Activated CD8-positive, alpha-beta T cell treated with anti-CD3 and anti-CD28 coated beads, Interleukin-2, amount 10 ng/mL, durations not matched to agents 7 days and 5 days (primary cell): ENCODE results near the gene GRID1. TPM values are rescaled to one million over a fixed set of nuclear protein-coding genes. Genes with fewer than 3 reads are reported as not detected.

Experiments used
- ATAC-seq: fragments of 150-1000 bp; cut with Tn5 transposase; one replicate; pipeline ENCODE4 v1.10.0; 2021; ENCODE audit warnings: moderate library complexity
- CTCF ChIA-PET: fragments of 350-600 bp; sonication (Branson Sonifier 250); formaldehyde crosslinking; loops from one replicate; lab custom pipeline; 2021; ENCODE audit warnings: antibody characterized with exemption; lab: Charles Lee
- POLR2A ChIA-PET: fragments of 350-600 bp; sonication (Branson Sonifier 250); formaldehyde crosslinking; loops from one replicate; lab custom pipeline; 2021; ENCODE audit warnings: antibody characterized with exemption; lab: Charles Lee
- DNase-seq: peaks from one replicate; pipeline ENCODE4 v3.0.0-alpha.2; 2020
- H3K27ac Mint-ChIP-seq: one replicate; pipeline ENCODE4 v1.8.0; 2021; ENCODE audit warnings: mild to moderate bottlenecking, mixed read lengths
- H3K27me3 Mint-ChIP-seq: one replicate; pipeline ENCODE4 v1.8.0; 2021; ENCODE audit warnings: low read depth, mixed read lengths
- H3K36me3 Mint-ChIP-seq: one replicate; pipeline ENCODE4 v1.8.0; 2021; ENCODE audit warnings: low read depth, mixed read lengths
- H3K4me1 Mint-ChIP-seq: one replicate; pipeline ENCODE4 v1.8.0; 2021; ENCODE audit warnings: low read depth, mixed read lengths
- H3K4me3 Mint-ChIP-seq: one replicate; pipeline ENCODE4 v1.8.0; 2021; ENCODE audit warnings: mild to moderate bottlenecking, mixed read lengths
- H3K9me3 Mint-ChIP-seq: one replicate; pipeline ENCODE4 v1.8.0; 2022; ENCODE audit warnings: mixed read lengths; ENCODE audit not compliant: insufficient read depth
- total RNA-seq, 2 experiments: library from RNA; stranded (reverse); gene quantifications; one replicate each; pipeline ENCODE4 v1.2.3, GENCODE V29; 2021

GRID1 gene
- total RNA-seq, 2 experiments from 2014 or later: not detected

DNA sequence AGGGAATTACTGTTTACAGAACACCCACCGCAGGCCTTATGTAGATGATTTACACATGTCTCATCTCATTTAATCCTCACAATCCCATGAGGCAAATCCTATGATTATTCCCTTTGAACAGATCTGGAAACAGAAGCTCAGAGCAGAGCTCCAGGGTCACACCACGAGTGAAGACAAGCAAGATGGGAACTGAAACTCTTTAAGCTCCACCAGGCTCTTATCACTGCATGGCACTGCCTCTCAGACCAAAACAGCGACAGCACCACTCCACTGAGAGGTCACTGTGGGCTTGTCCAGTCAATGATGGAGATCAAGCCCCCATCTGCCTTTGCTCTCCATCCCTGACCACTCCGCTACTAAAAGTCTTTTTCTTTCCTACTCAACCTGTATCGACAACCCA lies 5.9 kb downstream of the GRID1 start:
- no peak overlapping the region for H3K4me3 Mint-ChIP-seq
- H3K27me3 Mint-ChIP-seq: peaks cover 48% of the 10 kb centered on the region
- no peak overlapping the region for H3K27ac Mint-ChIP-seq
- ChIA-PET CTCF (no interaction called here), POLR2A (no interaction called here)
- H3K36me3 Mint-ChIP-seq: peaks cover 2% of the 10 kb centered on the region
- no peak for DNase-seq
- no peaks in the 10 kb centered on the region for H3K9me3 Mint-ChIP-seq
- no peak for ATAC-seq
- H3K4me1 Mint-ChIP-seq: peaks cover 7% of the 10 kb centered on the region

DNA sequence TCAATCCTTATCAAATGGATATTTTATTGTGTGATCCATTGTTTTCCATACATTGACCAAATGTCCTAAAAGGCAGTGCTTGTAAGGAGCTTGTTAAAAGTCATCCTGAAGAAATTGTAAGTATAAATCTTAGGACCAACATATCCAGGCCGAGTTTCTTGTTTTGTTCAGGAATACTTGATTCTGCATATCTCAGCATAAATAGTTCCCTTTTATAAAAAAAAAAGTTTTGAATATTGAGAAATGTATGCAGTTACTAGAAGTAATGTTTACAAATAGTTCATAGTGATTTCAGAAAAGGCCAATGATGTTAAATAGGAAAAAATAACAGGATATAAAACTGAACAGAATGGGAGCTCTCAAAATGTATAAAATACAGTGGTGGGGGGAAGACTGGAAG lies 6.6 kb downstream of the GRID1 start:
- ATAC-seq: no peak
- Mint-ChIP-seq H3K9me3 (no peaks in the 10 kb centered on the region), H3K4me3 (no peak overlapping the region), H3K27me3 (peaks cover 41% of the 10 kb centered on the region), H3K36me3 (no peaks in the 10 kb centered on the region), H3K27ac (no peak overlapping the region), H3K4me1 (peaks cover 2% of the 10 kb centered on the region)
- CTCF ChIA-PET: interaction anchor here (0.8 kb wide), 1 partner anchor 15 kb away, joined by 3 read pairs; no protein-coding TSS in a partner anchor
- DNase-seq: no peak
- POLR2A ChIA-PET: no interaction called here

GRCh38 chr10:86359111-86359510 lies 7.5 kb downstream of the GRID1 start:
- ChIA-PET POLR2A (no interaction called here), CTCF (interaction anchor here (0.8 kb wide), 1 partner anchor 14 kb away, joined by 3 read pairs; no protein-coding TSS in a partner anchor)
- ATAC-seq: no peak
- no peak overlapping the region for H3K27ac Mint-ChIP-seq
- H3K4me1 Mint-ChIP-seq: peaks cover 2% of the 10 kb centered on the region
- no peaks in the 10 kb centered on the region for H3K36me3 Mint-ChIP-seq
- no peak for DNase-seq
- H3K9me3 Mint-ChIP-seq: no peaks in the 10 kb centered on the region
- H3K4me3 Mint-ChIP-seq: no peak overlapping the region
- peaks cover 34% of the 10 kb centered on the region for H3K27me3 Mint-ChIP-seq

DNA sequence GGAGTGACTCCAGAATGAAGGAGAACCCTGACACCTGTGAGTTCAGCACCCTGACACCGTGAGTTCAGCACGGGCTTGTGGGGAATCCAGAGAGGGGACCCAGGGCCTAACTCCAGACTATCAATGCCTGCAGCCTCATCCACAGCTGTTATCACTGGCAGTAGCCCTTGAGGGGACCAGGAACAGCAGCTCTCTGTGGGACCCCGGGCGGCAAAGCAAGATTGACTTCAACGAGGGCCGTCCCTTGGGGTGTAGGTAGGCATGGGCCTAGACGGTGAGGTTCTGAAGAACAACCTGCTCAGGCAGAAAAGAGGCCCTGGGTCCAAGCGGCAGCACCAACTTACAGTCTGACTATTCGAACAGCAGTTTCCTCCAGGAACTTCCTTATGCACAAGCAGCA lies 8.9 kb downstream of the GRID1 start:
- ChIA-PET POLR2A (no interaction called here), CTCF (no interaction called here)
- DNase-seq: no peak
- Mint-ChIP-seq H3K9me3 (no peaks in the 10 kb centered on the region), H3K27me3 (peaks cover 25% of the 10 kb centered on the region), H3K4me1 (no peaks in the 10 kb centered on the region), H3K4me3 (no peak overlapping the region), H3K27ac (no peak overlapping the region), H3K36me3 (no peaks in the 10 kb centered on the region)
- ATAC-seq: no peak

DNA sequence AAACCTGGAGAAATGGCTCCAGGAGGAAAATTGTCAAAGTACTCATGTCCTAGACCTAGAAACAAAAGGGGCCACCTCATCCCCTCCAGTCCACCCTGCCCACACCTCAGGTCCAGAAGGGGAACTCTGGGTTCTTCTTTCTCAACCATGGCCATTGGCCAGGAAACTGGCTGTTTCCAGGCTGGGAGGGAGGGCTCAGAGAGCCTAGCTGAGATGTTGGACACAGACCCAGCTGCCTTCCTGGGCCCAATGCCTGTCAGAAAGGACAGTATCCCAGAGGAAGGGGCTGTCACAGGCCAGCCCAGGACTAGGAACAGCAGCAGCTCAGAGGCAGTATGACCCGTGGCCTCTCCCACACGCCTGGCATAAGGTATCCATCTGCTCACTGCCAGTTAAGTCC lies 9.6 kb downstream of the GRID1 start:
- no peaks in the 10 kb centered on the region for H3K9me3 Mint-ChIP-seq
- ATAC-seq: no peak
- no peak overlapping the region for H3K27ac Mint-ChIP-seq
- POLR2A ChIA-PET: no interaction called here
- CTCF ChIA-PET: no interaction called here
- H3K4me1 Mint-ChIP-seq: no peaks in the 10 kb centered on the region
- no peaks in the 10 kb centered on the region for H3K36me3 Mint-ChIP-seq
- no peak overlapping the region for H3K4me3 Mint-ChIP-seq
- no peak for DNase-seq
- H3K27me3 Mint-ChIP-seq: peaks cover 19% of the 10 kb centered on the region

DNA sequence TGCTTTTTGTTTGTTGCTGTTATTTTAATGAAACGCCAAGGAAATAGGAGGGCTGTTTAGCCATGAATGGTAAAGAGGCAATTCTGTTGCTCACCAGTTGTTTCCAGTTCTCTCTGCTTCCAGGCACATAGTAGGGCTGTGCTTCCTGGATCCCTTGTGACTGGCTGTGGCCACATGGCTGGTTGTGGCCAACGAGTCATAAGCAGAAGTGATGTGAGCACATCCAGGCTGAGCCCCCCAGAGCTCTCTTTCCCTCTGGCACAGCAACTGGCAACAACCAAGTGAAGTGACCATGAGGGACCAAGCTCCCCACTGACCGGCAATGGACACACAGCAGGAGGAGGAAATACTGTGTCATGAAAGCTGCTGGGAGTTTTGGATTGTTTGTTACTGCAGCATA lies 10.3 kb downstream of the GRID1 start:
- Mint-ChIP-seq H3K4me1 (no peaks in the 10 kb centered on the region), H3K4me3 (no peak overlapping the region), H3K36me3 (no peaks in the 10 kb centered on the region), H3K27me3 (peaks cover 15% of the 10 kb centered on the region), H3K9me3 (no peaks in the 10 kb centered on the region), H3K27ac (no peak overlapping the region)
- ATAC-seq (no peak), DNase-seq (no peak)
- ChIA-PET POLR2A (no interaction called here), CTCF (no interaction called here)

DNA sequence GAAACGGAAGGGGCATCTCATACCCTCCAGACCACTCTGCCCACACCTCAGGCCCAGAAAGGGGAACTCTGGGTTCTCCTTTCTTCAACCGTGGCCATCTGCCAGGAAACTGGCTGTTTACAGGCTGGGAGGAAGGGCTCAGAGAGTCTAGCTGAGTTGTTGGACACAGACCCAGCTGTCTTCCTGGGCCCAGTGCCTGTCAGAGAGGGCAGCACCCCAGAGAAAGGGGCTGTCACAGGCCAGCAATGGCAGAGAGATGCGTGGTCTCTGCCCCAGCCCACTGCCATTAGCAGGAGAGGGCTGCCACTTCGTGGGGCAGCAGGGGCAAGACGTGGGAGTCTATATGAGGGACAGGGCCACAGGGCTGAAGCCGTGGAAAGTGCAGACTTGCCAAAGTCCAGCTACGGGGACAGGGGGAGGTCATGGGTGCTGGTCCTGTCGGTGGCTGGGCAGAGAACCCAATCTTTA lies 11.0 kb downstream of the GRID1 start:
- no peak overlapping the region for H3K4me3 Mint-ChIP-seq
- ChIA-PET CTCF (no interaction called here), POLR2A (no interaction called here)
- ATAC-seq: no peak
- no peak overlapping the region for H3K27ac Mint-ChIP-seq
- no peaks in the 10 kb centered on the region for H3K4me1 Mint-ChIP-seq
- H3K36me3 Mint-ChIP-seq: no peaks in the 10 kb centered on the region
- H3K27me3 Mint-ChIP-seq: peaks cover 8% of the 10 kb centered on the region
- DNase-seq: no peak
- no peaks in the 10 kb centered on the region for H3K9me3 Mint-ChIP-seq

DNA sequence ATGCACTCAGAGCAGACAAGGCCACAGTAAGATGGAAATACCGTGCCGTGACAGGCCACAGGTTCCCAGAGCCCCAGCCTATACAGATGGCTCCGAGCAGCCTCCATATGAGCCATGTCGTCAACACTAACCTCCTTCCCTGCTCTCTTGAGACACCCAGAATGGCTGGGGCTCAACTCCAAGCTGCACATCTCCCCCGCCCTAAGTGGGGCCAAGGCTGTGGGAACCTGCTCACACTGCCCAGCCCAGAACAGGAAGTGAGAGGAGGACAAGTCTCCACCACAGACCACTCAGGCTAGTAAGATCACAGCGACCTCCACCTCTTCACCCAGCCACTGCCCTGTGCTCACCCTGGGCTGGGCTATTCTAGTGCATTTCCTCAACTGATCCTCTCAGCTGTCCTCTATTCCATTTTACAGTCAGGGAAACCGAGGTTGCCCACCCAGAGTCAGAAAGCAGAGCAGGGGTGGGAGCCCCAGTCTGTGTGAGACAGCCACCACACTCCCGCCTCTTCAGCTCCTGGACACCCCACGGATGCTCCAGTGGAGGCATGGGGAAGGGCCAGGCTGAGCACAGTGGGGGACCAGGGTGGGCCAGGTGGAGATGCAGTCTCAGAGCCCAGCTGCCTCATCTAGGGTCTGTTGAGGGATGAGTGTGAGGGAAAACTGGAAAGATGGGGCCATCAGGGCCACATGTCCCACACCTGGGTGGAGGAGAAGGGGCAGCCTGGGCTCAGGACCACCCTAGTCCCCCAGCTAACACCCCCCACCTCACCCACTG lies 11.6 kb downstream of the GRID1 start:
- H3K4me3 Mint-ChIP-seq: no peak overlapping the region
- ATAC-seq: no peak
- peaks cover 5% of the 10 kb centered on the region for H3K27me3 Mint-ChIP-seq
- DNase-seq: no peak
- H3K9me3 Mint-ChIP-seq: no peaks in the 10 kb centered on the region
- POLR2A ChIA-PET: no interaction called here
- no peak overlapping the region for H3K27ac Mint-ChIP-seq
- CTCF ChIA-PET: no interaction called here
- no peaks in the 10 kb centered on the region for H3K36me3 Mint-ChIP-seq
- no peaks in the 10 kb centered on the region for H3K4me1 Mint-ChIP-seq

DNA sequence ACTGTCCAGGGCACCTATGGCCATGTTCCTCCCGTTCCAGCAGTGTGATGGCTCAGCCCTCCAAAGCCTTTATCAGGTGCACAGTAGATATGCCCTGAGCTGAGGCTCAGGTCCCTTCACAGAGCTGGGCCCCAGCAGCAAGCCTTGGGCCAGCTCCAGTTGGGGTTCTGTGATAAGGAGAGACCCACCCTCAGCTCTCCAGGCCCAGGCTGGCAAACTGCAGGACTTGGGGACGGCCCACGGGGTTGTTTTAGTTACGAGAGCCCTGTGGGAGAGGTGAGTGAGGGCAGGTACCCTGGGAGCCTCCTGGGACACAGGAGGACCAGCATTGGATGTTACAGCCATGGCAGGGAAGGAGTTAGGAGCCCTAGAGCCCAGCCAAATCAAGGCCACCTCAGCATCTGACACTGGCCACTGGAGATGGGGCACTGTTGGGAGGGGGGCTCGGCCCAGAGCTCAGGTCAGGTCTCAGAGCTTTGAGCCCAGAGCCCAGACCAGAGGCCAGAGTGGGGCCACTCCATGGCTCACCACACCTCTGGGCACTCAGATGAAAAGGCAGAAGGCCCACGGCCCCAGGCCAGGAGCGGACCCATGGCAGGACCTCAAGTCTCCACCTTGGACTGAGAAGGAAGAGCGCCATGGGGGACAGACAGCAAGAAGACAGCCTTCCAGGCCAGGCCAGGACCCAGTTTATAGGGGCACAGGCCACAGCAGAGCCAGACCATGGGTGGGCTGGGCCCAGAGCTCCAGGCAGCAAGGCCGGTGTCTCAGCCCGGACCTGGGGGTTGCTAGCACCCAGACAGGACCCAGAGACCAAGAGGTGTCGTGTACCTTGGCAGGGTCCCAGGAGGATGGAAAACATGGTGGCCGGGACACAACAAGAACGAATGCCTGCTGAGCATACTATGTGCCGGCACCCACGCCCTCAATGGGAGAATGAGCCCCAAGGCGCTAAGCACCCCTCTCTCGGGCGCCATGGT lies 12.8 kb downstream of the GRID1 start:
- Mint-ChIP-seq H3K36me3 (no peaks in the 10 kb centered on the region), H3K4me1 (no peaks in the 10 kb centered on the region), H3K27ac (no peak overlapping the region), H3K4me3 (no peak overlapping the region), H3K27me3 (peaks cover 3% of the 10 kb centered on the region), H3K9me3 (no peaks in the 10 kb centered on the region)
- ATAC-seq: no peak
- no peak for DNase-seq
- POLR2A ChIA-PET: no interaction called here
- CTCF ChIA-PET: no interaction called here

GRCh38 chr10:86350897-86351296 lies 15.7 kb downstream of the GRID1 start:
- no peak for ATAC-seq

DNA sequence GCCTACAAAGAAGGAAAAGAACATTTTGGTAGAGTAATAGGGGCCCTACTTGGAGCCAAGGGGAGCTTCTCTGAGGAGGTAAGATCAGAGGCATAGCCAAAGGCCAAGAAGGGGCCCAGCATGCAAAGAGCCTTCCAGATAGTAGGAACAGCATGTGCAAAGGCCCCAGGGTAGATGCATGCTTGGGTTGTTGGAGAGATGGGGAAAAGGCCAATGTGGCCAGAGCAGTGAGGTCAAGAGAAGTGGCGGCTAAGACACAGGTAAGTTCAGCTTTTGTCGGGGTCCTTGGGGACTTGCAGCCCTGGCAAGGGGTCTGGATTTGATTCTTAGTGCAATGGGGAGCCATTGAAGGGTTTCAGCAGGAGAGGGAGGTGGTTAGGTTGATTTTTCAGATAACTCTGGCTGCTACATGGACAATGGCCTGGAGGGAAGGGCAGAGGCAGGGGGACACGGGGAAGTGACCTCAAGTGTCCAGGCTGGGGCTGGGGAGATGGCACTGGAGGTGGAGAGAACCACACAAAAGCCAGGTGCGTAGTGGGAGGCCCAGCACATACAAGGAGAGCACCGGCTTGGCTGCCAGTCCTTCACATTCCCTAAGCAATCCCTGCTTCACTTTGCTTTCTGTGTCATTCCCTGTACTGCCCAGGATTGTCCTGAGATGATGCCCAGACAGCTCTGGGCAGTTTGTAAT lies 16.5 kb downstream of the GRID1 start:
- Mint-ChIP-seq H3K4me3 (no peak overlapping the region), H3K27ac (no peak overlapping the region), H3K9me3 (no peaks in the 10 kb centered on the region), H3K27me3 (no peaks in the 10 kb centered on the region), H3K4me1 (peaks cover 8% of the 10 kb centered on the region), H3K36me3 (no peaks in the 10 kb centered on the region)
- ChIA-PET POLR2A (no interaction called here), CTCF (no interaction called here)
- no peak for DNase-seq
- no peak for ATAC-seq

More at GRCh38 chr10:86350897-86351296, 15.7 kb downstream of the GRID1 start:
- H3K4me3 Mint-ChIP-seq: no peak overlapping the region
- H3K27me3 Mint-ChIP-seq: no peaks in the 10 kb centered on the region
- peaks cover 1% of the 10 kb centered on the region for H3K4me1 Mint-ChIP-seq
- ChIA-PET POLR2A (no interaction called here), CTCF (no interaction called here)
- H3K9me3 Mint-ChIP-seq: no peaks in the 10 kb centered on the region
- no peak for DNase-seq
- H3K27ac Mint-ChIP-seq: no peak overlapping the region
- no peaks in the 10 kb centered on the region for H3K36me3 Mint-ChIP-seq
